Measurements from ENCODE around the gene MPPE1.

Gene MPPE1

DNA sequence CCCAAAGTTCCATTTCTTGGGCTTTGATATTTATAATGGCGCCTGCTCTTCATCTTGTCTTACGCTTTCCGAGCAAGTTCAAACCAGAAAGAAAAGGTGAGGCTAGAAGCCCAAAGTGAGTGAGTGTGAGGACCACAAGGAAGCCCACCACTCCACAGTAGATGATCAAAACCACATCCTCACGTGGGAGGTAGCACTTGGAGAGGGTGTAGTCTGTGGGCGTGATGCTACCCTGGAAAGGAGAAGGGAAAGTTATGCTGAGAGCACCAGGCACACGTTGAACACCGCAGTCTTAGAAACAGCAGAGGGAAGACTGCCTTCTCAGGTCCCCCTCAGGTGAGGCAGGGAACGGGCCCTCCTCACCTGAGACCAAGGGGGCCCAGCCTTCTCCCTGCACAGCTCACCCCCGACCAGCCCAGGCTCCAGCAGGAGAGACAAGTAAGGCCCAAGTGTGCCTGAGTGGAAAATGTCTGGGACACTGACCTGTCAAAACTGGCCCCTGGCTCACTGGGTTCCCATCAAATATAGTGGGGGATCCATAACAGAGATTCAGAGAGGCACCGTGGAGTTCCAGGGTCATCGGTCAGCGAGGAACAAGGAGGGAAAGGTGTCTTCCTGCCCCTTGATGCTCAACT, 23.6 kb downstream of the MPPE1 start:
- DNase-seq (ENCODE audit: low read depth), result no peak

DNA sequence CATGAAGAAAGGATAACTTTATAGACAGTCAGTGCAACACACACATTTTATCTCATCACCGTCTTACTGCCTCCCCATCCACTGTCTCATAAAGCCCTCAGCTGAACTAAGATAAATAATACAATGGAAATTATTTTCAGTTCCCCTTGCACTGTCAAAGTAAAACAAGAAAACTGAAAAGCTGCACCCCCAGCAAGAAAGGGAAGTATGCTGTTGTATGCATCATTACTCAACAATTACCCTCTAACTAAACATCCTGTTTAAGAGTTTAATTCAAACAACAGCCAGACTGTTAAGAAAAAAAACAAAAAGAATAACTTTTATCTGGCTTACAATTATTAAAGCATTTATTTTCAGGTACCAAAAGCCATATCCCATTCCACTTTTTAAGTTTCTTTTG, 25.0 kb downstream of the MPPE1 start:
- no peak for DNase-seq (ENCODE audit: low read depth)

DNA sequence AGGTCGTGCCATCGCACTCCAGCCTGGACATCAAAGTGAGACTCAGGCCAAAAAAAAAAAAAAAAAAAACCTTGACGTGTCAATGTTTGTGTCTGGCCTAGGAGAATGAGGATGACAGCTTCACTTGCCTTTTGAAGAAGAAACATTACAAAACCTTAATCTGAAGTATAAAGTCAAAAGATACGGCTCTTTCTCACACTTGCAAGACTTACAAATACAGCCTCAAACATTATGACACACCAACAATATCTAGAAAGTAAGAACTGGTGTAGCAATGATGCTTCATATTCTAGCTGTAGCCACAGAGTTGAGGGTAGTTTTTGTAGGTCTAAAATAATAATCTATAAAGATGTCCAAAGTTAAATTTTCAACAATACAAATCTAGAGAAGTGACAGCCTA, 25.5 kb downstream of the MPPE1 start:
- DNase-seq (ENCODE audit: low read depth), result no peak

DNA sequence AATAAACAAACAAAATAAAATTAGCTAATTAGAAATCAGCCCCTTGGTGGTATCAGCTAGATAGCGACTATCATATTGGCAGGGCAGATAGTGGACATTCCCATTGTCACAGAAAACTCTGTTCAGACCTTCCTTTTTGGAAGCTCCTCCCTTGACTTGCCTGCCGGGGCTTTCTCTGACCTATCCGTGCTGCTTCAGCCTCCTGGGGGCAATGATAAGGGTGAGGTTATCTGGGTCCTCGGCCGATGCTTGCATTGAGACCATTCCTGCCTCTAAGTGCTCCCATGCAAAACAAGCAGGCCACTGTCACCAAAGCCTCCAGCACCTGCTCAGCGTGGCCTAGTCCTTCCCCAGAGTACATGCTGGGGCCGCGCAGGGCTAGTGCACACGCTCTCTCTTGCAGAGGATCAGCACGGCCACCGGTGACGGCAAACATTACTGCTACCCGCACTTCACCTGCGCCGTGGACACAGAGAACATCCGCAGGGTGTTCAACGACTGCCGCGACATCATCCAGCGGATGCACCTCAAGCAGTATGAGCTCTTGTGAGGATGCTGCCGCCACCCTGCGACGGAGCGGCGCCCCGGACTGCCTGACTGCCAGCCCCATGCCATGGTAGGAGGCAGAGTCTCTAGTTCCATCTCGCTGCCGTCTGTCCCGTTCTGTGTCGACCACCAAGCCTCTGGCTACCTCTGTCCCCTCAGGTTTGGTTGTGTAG, 27.4 kb downstream of the MPPE1 start:
- DNase-seq (ENCODE audit: low read depth), result no peak

DNA sequence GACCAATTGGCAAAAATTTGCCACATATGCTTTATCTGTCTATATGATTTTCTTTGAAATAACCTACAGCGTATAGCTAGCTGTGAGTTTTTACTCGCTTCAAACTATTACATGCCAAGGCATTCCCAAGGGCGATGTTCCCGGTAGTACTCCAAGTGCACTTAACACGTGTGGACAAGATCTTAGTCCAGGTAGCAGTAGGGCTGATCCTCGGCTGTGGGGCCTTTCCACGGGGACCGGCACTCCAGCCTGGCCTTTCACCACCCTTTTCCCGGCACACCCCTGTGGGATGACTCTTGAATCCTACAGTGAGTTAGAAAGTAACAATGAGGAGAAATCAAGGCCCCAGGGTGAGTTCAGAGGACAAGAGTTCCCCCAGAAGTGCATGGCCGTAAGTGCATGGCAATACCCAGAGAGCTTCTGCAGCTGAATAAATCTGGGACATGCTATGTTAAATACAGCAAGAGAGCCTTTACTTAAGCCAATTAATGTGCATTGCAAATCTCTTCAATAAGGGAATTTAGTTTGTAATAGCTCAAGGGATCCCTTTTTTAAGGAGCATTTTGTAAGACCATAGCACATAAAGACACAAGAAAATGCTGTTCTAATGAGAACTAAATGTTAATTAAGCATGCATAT, 30.5 kb downstream of the MPPE1 start:
- no peak for DNase-seq (ENCODE audit: low read depth)

DNA sequence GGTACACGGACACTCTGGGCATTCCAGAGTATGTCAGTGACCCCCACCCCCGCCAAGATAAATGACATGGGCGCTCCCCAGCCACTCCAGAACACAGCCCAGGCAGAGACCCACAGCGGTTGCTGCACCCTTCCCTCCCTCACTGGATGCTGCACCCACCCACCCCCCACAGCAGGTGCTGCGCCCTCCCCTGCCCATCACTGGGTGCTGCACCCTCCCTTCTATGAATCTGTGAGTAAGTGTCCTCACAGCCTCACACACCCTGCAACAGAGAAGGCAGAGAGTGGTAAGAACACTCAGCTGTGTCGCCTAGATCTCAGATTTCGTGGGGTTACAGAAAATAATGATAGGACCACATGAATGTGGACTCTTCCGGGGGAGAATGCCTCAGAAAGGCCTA, 33.4 kb downstream of the MPPE1 start:
- DNase-seq (ENCODE audit: low read depth), result no peak

DNA sequence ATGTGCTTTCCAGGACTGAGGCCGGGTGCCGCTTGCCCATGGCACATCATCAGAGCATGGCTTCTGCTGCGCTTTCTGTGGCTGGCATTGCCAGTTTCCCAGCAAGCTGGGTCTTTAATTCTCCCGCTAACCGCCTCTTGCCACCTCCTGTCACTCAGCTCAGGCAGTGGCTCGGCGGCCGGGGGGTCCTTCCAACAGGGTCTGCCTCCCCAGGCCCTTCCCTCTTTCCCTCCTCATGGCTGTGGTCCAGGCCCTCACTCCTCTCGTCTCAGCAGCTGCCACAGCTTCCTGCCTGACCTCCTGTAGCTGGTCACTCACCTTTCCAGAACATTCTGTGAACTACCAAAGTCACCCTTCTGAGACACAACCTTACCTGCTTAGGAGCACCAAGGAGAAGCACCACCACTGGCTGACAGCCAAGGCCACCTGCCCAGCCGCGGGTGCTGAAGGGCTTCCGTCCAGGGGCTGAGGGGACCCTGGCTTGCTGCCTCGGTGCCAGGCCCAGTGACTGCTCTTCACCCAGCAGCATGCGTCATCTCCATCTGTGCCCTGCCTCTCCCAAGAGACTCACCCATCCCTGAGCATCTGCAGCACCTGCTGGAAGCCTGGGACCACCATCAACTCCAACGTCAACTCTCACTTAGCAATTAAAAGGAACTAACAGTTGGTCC, 34.3 kb downstream of the MPPE1 start:
- DNase-seq (ENCODE audit: low read depth), result no peak

DNA sequence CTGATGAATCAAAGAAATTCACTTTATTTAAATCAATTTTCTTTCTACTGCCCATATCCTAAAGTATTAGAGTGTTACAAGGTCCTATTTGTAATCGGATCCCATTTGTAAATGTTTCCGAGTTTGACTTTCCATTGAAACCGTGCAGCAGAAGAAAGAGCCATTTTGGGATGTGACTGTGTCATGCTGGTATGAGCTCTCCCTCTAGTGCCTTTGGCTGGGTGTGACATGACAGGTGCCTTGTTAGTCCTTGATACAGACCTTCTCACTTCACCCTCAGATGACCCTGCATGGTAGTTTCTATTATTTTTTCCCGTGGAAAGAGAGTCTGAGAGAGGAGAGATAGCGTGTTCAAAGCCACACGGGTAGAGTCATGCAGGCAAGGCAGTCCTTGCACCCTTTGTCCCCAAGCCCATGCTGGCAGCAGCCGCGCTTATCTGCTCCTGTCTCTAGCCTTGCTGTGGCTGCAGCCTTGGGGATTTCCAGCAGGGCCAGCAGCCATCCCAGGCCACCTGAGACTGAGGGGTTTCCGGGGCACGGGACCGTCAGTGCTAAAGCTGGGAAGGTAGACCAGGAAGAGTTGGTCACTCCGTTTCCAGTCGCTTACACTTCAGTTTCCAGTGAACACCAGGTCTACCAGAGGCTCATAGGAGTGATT, 35.5 kb downstream of the MPPE1 start:
- DNase-seq (ENCODE audit: low read depth), result no peak

DNA sequence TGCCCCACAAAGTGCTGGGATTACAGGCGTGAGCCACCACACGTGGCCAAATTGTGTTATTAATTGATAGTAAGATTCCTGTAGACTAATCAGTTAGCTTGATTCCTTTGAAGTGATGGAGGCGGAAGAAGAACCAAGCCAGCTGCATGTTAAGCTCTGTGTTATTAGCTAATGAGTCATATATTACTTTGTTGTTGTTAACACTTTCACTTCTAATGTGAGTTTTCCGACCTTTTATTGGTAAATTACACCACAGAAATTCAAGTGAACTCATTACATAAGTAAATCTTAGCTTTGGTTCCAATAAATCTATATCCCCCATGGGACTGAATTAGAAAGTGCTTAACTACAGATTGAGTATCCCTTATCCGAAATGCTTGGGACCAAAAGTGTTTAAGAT, 36.6 kb downstream of the MPPE1 start:
- DNase-seq (ENCODE audit: low read depth), result no peak

DNA sequence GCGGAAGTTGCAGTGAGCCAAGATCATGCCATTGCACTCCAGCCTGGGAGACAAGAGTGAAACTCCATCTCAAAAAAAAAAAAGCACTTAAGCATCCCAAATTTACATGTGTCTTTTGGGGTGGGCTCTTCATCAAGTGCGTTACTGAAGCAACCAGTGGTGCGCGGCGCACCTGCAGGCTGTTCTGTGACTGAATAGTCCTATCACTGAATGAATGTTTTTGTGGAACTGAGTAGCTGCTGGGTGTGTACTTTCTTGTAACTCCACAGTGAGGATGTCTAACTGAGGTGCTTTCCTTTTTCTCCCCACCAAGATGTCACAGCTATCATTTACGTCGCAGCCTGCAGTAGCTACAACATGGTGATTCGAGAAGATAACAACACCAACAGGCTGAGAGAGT, 39.9 kb downstream of the MPPE1 start:
- DNase-seq (ENCODE audit: low read depth), result no peak

DNA sequence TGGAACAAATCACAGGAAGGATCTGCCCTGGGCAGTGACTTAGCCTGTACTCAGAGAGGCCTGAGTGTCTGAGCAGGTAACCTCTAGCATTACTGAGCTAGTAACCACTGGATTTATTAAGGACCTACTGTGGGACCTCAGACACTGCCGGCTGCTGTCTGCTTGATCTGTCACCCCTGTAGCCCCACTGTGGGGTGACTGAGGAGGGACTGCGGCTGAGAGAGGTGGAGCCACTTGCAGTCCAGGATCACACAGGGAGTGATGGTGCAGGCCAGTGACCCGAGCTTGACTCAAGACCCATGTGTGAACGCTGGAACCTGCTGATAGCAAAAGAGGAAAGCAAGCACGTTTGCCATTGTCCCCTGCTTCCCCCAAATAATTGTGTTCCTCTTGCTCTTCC, 41.4 kb downstream of the MPPE1 start:
- no peak for DNase-seq (ENCODE audit: low read depth)

DNA sequence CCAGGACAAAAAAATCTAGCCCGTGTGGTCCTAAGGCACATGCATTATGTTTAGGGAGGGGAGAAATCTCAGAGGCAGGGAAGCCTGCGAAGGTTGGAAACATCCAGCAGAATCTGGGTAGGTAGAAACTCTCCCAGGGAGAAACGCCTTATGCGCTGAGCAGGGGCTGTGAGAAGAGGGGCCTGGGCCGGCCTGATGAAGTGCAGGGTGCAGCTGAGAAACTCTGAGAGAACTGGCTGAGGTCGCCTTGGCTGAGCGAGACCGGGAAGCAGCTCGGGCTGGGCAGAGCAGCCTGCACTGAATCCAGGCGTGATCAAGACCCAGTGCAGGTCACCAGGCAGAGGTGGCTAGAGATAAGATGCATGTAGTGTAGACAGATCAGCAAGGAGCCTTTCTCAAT, 41.8 kb downstream of the MPPE1 start:
- no peak for DNase-seq (ENCODE audit: low read depth)

DNA sequence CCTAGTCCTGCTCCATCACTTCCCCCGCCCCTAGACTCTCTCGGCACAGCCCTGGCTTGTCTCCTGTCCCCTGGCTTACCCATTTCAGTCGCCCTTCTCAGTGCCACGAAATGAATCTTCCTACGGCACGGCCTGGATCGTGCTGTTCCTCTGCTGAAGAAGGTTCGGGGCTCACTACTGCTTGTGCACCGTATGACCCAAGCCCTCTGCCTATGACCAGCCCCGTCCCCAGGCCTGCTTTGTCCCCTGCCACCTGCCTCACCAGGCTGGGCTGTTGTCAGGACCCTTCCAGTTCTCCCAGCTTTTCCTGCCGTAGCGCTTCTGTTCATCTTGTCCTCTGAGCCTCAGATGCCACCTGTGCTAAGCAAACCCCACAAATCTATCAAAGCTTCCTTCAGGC, 43.0 kb downstream of the MPPE1 start:
- no peak for DNase-seq (ENCODE audit: low read depth)

DNA sequence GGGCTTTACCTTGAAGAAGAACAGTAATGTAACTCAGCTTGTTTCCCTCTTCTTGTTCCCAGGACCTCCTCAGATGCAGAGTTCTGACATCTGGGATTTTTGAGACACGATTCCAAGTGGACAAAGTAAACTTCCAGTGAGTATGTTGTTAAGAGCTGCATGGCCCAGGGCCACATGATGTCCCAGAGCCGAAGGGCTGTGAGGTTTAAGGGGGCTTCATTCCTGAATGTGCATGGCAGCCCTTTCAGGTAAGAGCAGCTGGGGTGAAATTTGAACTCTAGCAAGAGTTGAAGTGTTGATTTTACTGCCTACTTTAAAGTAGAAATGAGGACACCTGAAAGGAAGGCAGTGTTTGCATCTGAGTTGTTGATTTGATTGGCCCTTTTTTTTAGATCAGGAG, 43.6 kb downstream of the MPPE1 start:
- DNase-seq (ENCODE audit: low read depth), result no peak

DNA sequence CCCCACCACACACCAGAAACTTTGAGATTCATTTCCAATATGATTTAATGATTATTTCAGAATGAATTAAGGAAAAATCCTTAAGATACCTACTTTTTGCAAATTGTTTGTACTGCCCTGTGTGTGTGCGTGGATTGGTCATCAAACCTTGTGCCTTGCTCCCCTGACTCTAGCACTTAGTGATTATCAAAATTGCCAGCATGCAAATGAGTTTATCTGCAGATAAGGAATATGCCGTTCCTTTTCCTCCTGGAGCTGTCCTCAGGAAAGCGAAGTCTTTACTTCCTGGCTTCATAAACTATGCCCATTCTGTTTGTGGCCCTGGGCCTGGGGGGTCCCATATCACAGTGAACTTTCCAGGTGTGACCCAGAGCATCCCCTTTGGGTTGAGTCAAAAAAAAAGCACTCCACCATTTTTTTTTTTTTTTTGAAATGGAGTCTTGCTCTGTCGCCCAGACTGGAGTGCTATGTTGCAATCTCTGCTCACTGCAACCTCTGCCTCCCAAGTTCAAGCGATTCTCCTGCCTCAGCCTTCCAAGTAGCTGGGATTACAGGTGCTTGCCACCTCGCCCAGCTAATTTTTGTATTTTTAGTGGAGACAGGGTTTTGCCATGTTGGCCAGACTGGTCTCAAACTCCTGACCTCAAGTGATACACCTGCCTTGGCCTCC, 45.5 kb downstream of the MPPE1 start:
- DNase-seq (ENCODE audit: low read depth), result no peak

DNA sequence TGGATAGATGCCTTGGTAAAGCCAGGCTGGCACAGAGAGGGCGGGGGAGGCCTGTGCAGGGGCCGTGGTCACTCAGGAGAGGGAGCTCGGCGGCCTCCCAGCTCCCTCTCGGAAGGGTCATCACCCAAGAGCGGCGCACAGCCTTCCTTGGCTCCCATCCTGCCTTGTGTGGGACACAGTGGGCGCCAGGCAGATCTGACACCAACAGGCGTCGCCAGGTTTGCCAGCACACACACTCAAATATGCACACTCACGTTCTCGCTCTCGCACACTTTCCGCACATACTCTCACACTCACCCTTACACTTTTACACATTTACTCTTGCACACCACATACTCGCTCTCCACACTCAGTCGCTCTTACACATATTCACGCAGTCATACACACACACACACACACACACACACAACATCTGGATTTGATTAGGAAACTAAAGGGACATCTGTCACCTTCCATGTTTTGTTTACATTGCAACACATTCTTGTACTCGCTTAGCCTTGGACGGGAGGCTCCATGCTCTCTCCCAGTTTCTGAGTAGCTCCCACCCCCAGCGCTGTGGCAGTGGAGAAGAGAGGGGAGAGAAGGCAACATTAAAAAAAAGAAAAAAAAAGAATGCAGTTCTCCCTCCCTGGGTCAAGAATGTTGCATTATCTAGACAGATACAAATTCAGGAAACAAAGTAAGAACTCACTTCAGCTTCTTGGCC, 46.4 kb downstream of the MPPE1 start:
- DNase-seq (ENCODE audit: low read depth), result no peak

DNA sequence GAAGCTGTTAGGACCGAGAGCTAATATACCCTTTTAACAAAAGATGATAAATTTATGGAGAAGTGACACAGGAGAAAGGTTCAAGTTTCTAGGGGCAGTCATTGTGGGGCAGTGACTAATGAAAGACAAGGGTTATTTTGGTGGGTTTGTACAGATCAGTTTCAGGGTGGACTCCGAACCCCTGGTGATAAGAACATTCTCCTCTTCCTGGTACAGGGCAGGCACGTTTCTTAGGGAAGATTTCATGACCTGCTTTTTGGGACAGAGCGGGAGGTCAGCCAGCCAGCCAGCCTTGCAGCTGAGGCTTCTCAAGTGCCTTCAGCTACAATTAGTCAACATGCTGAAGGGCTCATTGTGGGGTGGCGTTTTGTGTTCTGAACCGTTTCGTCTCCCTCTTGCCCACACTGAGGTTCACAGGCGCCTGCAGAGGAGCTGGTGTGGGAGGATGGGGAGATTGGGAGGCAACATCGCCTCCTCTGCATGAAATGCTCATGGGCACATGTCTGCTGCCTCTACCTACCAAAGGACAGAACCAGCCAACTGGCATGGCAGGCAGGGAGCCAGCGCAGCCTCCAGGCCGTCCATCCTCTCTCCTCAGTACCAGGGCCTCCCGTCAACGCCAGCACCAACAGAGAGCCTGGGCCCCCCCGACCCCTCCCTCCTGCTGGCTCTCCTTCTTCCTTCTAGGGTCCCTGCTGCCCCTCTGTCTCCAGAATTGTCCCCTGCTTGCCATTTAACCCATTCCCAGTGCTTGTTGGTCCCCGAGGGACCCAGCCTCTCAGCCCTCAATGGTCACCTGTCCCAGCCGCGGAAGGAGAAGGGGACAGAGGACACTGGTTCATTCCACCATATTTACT, 47.3 kb downstream of the MPPE1 start:
- no peak for DNase-seq (ENCODE audit: low read depth)

DNA sequence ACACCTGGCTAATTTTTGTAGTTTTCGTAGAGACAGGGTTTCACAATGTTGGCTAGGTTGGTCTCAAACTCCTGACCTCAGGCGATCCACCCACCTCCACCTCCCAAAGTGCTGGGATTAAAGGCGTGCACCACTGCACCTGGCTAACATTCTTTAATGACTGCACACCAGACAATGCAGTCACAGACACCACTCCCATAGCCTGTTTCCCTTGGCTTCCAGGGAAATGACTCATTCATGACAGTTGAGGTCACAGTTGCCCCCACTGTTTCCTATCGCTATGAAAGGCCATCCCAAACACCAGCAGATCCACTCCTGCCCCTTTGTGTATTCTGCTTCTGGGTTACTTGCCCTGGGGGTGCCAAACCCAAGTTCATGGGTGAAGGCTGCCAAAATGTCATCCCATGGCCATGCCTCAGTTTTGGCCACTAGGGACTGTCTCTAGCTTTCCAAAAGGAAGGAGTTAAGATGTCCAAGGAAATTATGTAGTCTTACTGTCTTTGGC, 48.2 kb downstream of the MPPE1 start:
- DNase-seq (ENCODE audit: low read depth), result no peak

DNA sequence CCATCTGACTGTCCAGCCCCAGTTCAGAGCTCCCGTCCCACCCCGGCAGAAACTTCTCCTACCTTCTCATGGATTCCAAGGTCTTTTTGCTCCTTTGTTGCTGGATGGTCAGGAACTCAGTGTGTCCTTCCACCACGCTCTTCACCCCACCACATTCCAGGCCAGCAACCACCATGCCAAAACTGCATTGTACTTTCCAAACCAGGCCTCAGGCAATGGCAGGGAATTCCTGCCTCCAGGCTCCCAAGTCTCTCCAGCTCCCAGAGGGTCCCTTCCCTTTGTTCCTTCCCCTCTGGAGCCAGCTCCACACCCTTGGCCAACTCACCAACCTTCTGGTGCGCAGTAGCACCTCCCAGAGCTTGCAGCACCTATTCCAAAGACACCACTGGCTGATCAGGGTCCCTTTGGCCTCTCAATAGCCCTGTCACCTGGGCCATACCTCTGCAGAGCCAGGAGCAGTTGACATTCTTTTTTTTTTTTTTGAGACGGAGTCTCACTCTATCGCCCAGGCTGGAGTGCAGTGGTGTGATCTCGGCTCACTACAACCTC, 48.8 kb downstream of the MPPE1 start:
- DNase-seq (ENCODE audit: low read depth), result no peak

Measured in activated T-cell treated with anti-CD3 and anti-CD28 coated beads for 48 hours (primary cell).